ENCODE results near the gene CAMTA2.

- no peak for TF ChIP-seq CTCF (IDR thresholded peaks at IDR 0.05)
- no peak for TF ChIP-seq EZH2 (IDR thresholded peaks at IDR 0.05)
Observed at GRCh38 chr17:4969047-4969550, 18.4 kb downstream of the CAMTA2 start.

All from neural progenitor cell (in vitro differentiated cells).